NB4 (cell line): ENCODE measurements around the gene MKS1.

Experiments
- CTCF ChIP-seq: IDR thresholded peaks from one replicate; pipeline ENCODE4 v1.5.1; 2012; ENCODE audit warnings: low read depth, low read length
- MYC ChIP-seq: IDR thresholded peaks from 2 replicates; pipeline ENCODE4 v1.6.1; 2011; ENCODE audit warnings: low read depth, low read length

- TF ChIP-seq MYC (no peak), CTCF (no peak)
These were observed 45.5 kb upstream of the MKS1 start for GRCh38 chr17:58264407-58265103.
